ENCODE results near the gene IL21R.

DNA sequence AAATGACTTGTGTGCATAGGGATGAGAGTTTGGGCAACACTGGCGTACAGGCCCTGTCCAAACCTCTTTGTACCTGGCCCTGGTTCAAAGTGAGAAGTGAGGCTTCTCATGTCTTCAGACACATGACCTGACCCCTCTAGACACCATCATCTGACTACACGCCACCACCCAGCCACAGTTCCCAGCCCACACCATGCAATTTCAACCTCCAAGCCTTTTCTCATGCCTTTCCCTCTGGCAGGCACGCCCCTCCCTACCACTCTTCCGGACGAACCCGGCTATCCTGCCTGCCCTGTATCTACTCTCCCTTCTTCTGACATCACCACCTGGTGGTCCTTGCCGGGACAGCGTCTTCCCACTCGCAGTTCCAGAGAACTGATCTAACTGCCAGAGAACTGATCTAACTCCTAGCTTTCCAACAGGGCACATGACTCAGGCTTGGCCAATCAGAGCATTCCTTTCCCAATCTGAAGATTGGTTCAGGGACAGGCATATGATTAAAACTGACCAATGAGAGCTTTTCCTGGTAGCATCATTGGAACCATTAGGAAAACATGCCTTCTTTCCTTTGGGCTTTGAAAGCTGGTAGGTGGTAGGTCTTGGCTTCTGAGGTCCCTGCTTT is 27.1 kb upstream of the IL21R start:
- TF ChIP-seq, protein P1, sequence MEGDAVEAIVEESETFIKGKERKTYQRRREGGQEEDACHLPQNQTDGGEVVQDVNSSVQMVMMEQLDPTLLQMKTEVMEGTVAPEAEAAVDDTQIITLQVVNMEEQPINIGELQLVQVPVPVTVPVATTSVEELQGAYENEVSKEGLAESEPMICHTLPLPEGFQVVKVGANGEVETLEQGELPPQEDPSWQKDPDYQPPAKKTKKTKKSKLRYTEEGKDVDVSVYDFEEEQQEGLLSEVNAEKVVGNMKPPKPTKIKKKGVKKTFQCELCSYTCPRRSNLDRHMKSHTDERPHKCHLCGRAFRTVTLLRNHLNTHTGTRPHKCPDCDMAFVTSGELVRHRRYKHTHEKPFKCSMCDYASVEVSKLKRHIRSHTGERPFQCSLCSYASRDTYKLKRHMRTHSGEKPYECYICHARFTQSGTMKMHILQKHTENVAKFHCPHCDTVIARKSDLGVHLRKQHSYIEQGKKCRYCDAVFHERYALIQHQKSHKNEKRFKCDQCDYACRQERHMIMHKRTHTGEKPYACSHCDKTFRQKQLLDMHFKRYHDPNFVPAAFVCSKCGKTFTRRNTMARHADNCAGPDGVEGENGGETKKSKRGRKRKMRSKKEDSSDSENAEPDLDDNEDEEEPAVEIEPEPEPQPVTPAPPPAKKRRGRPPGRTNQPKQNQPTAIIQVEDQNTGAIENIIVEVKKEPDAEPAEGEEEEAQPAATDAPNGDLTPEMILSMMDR (tag by site-specific recombination; IDR thresholded peaks at IDR 0.05): peak; percentile 54; the same call in 1 of the 2 replicates
- TF ChIP-seq MYNN (tag by site-specific recombination; IDR thresholded peaks at IDR 0.05; ENCODE audit: borderline replicate concordance) (no peak), YY2 (tag by site-specific recombination; IDR thresholded peaks at IDR 0.05) (no peak), YY1 (tag by site-specific recombination; IDR thresholded peaks at IDR 0.05) (no peak), ZBTB17 (tag by site-specific recombination; IDR thresholded peaks at IDR 0.05) (peak; percentile 90), MZF1 (tag by site-specific recombination; IDR thresholded peaks at IDR 0.05; ENCODE audit: borderline replicate concordance) (no peak), ZNF266 (tag by site-specific recombination; IDR thresholded peaks at IDR 0.05; ENCODE audit: low read depth) (no peak), ZBTB8A (tag by site-specific recombination; IDR thresholded peaks at IDR 0.05) (no peak), ZNF623 (tag by site-specific recombination; IDR thresholded peaks at IDR 0.05) (no peak), ZNF785 (tag by site-specific recombination; IDR thresholded peaks at IDR 0.05) (no peak)
- TF ChIP-seq, protein P2, sequence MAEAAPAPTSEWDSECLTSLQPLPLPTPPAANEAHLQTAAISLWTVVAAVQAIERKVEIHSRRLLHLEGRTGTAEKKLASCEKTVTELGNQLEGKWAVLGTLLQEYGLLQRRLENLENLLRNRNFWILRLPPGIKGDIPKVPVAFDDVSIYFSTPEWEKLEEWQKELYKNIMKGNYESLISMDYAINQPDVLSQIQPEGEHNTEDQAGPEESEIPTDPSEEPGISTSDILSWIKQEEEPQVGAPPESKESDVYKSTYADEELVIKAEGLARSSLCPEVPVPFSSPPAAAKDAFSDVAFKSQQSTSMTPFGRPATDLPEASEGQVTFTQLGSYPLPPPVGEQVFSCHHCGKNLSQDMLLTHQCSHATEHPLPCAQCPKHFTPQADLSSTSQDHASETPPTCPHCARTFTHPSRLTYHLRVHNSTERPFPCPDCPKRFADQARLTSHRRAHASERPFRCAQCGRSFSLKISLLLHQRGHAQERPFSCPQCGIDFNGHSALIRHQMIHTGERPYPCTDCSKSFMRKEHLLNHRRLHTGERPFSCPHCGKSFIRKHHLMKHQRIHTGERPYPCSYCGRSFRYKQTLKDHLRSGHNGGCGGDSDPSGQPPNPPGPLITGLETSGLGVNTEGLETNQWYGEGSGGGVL (tag by site-specific recombination; IDR thresholded peaks at IDR 0.05): no peak
- TF ChIP-seq, protein P3, sequence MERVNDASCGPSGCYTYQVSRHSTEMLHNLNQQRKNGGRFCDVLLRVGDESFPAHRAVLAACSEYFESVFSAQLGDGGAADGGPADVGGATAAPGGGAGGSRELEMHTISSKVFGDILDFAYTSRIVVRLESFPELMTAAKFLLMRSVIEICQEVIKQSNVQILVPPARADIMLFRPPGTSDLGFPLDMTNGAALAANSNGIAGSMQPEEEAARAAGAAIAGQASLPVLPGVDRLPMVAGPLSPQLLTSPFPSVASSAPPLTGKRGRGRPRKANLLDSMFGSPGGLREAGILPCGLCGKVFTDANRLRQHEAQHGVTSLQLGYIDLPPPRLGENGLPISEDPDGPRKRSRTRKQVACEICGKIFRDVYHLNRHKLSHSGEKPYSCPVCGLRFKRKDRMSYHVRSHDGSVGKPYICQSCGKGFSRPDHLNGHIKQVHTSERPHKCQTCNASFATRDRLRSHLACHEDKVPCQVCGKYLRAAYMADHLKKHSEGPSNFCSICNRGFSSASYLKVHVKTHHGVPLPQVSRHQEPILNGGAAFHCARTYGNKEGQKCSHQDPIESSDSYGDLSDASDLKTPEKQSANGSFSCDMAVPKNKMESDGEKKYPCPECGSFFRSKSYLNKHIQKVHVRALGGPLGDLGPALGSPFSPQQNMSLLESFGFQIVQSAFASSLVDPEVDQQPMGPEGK (tag by site-specific recombination; IDR thresholded peaks at IDR 0.05): no peak

Measured in HEK293 (cell line).